ENCODE results near the gene SETBP1.
A peak's percentile ranks its signal among the peaks of the same experiment; 100 is the strongest.

SETBP1 gene

DNA sequence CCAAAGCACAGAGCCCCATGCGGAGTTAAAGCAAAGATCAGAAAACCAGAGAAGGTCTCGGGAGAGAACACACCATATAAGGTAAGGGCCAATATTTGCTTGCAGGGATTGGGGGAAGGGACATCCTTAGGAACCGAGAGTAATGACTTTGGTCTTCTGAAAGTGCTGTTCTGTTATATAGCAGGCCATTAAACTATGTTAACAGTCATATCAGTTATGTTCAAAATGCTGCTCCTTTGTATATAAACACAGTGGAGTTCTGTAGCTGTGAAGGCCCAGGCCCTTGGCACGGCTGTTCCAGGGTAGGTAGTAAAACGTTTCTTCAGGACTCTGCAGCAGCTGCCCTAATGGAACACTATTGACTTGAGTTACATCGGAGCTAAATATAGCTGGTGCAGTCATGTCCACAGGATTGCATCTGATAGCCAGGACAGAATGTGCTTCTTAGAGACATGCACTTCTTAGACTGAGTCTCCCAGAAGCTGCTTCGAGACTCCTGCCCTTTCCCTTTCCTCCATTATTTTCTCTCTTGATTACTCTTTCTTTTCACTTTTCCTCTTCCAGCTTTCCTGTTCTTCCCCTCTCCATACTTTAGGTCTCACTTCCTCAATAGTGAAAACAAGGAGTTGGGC, 122.4 kb downstream of the SETBP1 start (continued):
- TF ChIP-seq, protein P1, sequence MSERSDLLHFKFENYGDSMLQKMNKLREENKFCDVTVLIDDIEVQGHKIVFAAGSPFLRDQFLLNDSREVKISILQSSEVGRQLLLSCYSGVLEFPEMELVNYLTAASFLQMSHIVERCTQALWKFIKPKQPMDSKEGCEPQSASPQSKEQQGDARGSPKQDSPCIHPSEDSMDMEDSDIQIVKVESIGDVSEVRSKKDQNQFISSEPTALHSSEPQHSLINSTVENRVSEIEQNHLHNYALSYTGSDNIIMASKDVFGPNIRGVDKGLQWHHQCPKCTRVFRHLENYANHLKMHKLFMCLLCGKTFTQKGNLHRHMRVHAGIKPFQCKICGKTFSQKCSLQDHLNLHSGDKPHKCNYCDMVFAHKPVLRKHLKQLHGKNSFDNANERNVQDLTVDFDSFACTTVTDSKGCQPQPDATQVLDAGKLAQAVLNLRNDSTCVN (tag by site-specific recombination; optimal IDR thresholded peaks at IDR 0.05): no peak
- no peak for TF ChIP-seq YY1 (tag by site-specific recombination; IDR thresholded peaks at IDR 0.05)
- TF ChIP-seq, protein P2, sequence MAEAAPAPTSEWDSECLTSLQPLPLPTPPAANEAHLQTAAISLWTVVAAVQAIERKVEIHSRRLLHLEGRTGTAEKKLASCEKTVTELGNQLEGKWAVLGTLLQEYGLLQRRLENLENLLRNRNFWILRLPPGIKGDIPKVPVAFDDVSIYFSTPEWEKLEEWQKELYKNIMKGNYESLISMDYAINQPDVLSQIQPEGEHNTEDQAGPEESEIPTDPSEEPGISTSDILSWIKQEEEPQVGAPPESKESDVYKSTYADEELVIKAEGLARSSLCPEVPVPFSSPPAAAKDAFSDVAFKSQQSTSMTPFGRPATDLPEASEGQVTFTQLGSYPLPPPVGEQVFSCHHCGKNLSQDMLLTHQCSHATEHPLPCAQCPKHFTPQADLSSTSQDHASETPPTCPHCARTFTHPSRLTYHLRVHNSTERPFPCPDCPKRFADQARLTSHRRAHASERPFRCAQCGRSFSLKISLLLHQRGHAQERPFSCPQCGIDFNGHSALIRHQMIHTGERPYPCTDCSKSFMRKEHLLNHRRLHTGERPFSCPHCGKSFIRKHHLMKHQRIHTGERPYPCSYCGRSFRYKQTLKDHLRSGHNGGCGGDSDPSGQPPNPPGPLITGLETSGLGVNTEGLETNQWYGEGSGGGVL (tag by site-specific recombination; IDR thresholded peaks at IDR 0.05): no peak; the same call in 1 of the 2 replicates
- TF ChIP-seq, protein P3, sequence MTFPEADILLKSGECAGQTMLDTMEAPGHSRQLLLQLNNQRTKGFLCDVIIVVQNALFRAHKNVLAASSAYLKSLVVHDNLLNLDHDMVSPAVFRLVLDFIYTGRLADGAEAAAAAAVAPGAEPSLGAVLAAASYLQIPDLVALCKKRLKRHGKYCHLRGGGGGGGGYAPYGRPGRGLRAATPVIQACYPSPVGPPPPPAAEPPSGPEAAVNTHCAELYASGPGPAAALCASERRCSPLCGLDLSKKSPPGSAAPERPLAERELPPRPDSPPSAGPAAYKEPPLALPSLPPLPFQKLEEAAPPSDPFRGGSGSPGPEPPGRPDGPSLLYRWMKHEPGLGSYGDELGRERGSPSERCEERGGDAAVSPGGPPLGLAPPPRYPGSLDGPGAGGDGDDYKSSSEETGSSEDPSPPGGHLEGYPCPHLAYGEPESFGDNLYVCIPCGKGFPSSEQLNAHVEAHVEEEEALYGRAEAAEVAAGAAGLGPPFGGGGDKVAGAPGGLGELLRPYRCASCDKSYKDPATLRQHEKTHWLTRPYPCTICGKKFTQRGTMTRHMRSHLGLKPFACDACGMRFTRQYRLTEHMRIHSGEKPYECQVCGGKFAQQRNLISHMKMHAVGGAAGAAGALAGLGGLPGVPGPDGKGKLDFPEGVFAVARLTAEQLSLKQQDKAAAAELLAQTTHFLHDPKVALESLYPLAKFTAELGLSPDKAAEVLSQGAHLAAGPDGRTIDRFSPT (tag by site-specific recombination; IDR thresholded peaks at IDR 0.05): 0 out of 2 replicates have a peak, but pooled peaks have one; percentile 14
- no peak for TF ChIP-seq ZBTB17 (tag by site-specific recombination; IDR thresholded peaks at IDR 0.05)
- no peak for TF ChIP-seq ZNF548 (tag by site-specific recombination; IDR thresholded peaks at IDR 0.05)
- TF ChIP-seq ZNF37A (tag by site-specific recombination; IDR thresholded peaks at IDR 0.05): no peak
- peak; percentile 30; the same call in 1 of the 2 replicates for TF ChIP-seq ZNF600 (tag by site-specific recombination; IDR thresholded peaks at IDR 0.05)
- TF ChIP-seq HOXD13 (CRISPR knock-in tag; IDR thresholded peaks at IDR 0.05; ENCODE audit: borderline replicate concordance): no peak
- TF ChIP-seq, protein P4, sequence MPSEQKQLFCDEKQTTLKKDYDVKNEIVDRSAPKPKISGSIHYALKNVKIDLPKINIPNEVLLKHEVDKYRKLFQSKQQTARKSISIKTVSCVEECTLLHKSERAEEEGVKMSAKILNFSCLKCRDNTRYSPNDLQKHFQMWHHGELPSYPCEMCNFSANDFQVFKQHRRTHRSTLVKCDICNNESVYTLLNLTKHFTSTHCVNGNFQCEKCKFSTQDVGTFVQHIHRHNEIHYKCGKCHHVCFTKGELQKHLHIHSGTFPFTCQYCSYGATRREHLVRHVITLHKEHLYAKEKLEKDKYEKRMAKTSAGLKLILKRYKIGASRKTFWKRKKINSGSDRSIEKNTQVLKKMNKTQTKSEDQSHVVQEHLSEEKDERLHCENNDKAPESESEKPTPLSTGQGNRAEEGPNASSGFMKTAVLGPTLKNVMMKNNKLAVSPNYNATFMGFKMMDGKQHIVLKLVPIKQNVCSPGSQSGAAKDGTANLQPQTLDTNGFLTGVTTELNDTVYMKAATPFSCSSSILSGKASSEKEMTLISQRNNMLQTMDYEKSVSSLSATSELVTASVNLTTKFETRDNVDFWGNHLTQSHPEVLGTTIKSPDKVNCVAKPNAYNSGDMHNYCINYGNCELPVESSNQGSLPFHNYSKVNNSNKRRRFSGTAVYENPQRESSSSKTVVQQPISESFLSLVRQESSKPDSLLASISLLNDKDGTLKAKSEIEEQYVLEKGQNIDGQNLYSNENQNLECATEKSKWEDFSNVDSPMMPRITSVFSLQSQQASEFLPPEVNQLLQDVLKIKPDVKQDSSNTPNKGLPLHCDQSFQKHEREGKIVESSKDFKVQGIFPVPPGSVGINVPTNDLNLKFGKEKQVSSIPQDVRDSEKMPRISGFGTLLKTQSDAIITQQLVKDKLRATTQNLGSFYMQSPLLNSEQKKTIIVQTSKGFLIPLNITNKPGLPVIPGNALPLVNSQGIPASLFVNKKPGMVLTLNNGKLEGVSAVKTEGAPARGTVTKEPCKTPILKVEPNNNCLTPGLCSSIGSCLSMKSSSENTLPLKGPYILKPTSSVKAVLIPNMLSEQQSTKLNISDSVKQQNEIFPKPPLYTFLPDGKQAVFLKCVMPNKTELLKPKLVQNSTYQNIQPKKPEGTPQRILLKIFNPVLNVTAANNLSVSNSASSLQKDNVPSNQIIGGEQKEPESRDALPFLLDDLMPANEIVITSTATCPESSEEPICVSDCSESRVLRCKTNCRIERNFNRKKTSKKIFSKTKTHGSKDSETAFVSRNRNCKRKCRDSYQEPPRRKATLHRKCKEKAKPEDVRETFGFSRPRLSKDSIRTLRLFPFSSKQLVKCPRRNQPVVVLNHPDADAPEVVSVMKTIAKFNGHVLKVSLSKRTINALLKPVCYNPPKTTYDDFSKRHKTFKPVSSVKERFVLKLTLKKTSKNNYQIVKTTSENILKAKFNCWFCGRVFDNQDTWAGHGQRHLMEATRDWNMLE (tag by site-specific recombination; conservative IDR thresholded peaks at IDR 0.05; ENCODE audit: low read depth): no peak
- TF ChIP-seq SP3 (tag by site-specific recombination; IDR thresholded peaks at IDR 0.05): no peak
- TF ChIP-seq GLI2 (tag by site-specific recombination; IDR thresholded peaks at IDR 0.05; ENCODE audit: borderline replicate concordance, low read depth): no peak
- TF ChIP-seq, protein P5, sequence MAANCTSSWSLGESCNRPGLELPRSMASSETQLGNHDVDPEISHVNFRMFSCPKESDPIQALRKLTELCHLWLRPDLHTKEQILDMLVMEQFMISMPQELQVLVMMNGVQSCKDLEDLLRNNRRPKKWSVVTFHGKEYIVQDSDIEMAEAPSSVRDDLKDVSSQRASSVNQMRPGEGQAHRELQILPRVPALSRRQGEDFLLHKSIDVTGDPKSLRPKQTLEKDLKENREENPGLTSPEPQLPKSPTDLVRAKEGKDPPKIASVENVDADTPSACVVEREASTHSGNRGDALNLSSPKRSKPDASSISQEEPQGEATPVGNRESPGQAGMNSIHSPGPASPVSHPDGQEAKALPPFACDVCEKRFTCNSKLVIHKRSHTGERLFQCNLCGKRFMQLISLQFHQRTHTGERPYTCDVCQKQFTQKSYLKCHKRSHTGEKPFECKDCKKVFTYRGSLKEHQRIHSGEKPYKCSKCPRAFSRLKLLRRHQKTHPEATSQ (tag by site-specific recombination; IDR thresholded peaks at IDR 0.05): no peak
- no peak for TF ChIP-seq ZNF677 (tag by site-specific recombination; IDR thresholded peaks at IDR 0.05)
- TF ChIP-seq ZSCAN16 (tag by site-specific recombination; IDR thresholded peaks at IDR 0.05): no peak
- 0 out of 2 replicates have a peak, but pooled peaks have one; percentile 45 for TF ChIP-seq IKZF3 (tag by site-specific recombination; IDR thresholded peaks at IDR 0.05)
- peak; percentile 60; the same call in 1 of the 2 replicates for TF ChIP-seq ZNF501 (tag by site-specific recombination; IDR thresholded peaks at IDR 0.05)
- TF ChIP-seq, protein P6, sequence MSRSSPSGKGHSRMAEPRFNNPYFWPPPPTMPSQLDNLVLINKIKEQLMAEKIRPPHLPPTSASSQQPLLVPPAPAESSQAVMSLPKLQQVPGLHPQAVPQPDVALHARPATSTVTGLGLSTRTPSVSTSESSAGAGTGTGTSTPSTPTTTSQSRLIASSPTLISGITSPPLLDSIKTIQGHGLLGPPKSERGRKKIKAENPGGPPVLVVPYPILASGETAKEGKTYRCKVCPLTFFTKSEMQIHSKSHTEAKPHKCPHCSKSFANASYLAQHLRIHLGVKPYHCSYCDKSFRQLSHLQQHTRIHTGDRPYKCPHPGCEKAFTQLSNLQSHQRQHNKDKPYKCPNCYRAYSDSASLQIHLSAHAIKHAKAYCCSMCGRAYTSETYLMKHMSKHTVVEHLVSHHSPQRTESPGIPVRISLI (tag by site-specific recombination; IDR thresholded peaks at IDR 0.05): no peak
- no peak for TF ChIP-seq ZNF404 (tag by site-specific recombination; IDR thresholded peaks at IDR 0.05)
- no peak for TF ChIP-seq SCRT1 (tag by site-specific recombination; IDR thresholded peaks at IDR 0.05; ENCODE audit: borderline replicate concordance)
- TF ChIP-seq BCL11B (tag by site-specific recombination; IDR thresholded peaks at IDR 0.05; ENCODE audit: low read depth): no peak
- no peak for TF ChIP-seq SCRT2 (tag by site-specific recombination; IDR thresholded peaks at IDR 0.05)
- TF ChIP-seq SP2 (tag by site-specific recombination; IDR thresholded peaks at IDR 0.05): no peak
- no peak for TF ChIP-seq GLI4 (tag by site-specific recombination; IDR thresholded peaks at IDR 0.05)
- peak; percentile 60 for TF ChIP-seq ZXDB (tag by site-specific recombination; IDR thresholded peaks at IDR 0.05)
- TF ChIP-seq ZNF768 (tag by site-specific recombination; IDR thresholded peaks at IDR 0.05): no peak
